HepG2 (cell line): ENCODE data around the gene CSE1L. TPM values are rescaled to one million over a fixed set of nuclear protein-coding genes. Genes with fewer than 3 reads are reported as not detected.

Source experiments
- DR1 ChIP-seq: sonication (generic); formaldehyde crosslinking; IDR thresholded peaks from 2 replicates; pipeline ENCODE4 v1.8.0; 2021; ENCODE audit warnings: mild to moderate bottlenecking, missing genetic modification reagents, inconsistent platforms
- NFKB2 ChIP-seq: sonication (generic); formaldehyde crosslinking; IDR thresholded peaks from 2 replicates; pipeline ENCODE4 v1.4.0; 2020; ENCODE audit warnings: missing genetic modification reagents, borderline replicate concordance
- RBM22 ChIP-seq: fragments of 200-400 bp; formaldehyde crosslinking; optimal IDR thresholded peaks from 2 replicates; pipeline ENCODE3; 2017; ENCODE audit warnings: mild to moderate bottlenecking, low read length, moderate library complexity
- ZFP36 ChIP-seq: fragments of 150-350 bp; IDR thresholded peaks from 2 replicates; pipeline ENCODE4 v1.6.1; 2018; ENCODE audit warnings: borderline replicate concordance, low read length, low read depth; ENCODE audit not compliant: partially characterized antibody
- ZNF296 ChIP-seq: sonication (generic); formaldehyde crosslinking; conservative IDR thresholded peaks from 2 replicates; pipeline ENCODE4 v1.5.0; 2020; ENCODE audit warnings: mild to moderate bottlenecking, missing genetic modification reagents
- polyA plus RNA-seq, 8 experiments: library from polyadenylated mRNA; depleted of rRNA in 3 of 8; stranded (reverse) in 7 of 8; unstranded in 1 of 8; fragments of >200 nt; fragmentation: Illumina TruSeq in 4 of 8; extraction: Trizol in 4 of 8; gene quantifications; 2 replicates each; pipeline versions ENCODE4 v1.2.1 to v1.2.3, GENCODE V29; 2011 to 2016; ENCODE audit warnings: low read depth in 4 of 8, missing spikeins in 1 of 8, mixed read lengths in 1 of 8; ENCODE audit not compliant: insufficient read depth in 1 of 8
- total RNA-seq, 5 experiments: library from RNA; depleted of rRNA; stranded (reverse); fragments of >200 nt; fragmentation: Illumina TruSeq; extraction: Trizol; gene quantifications; 2 replicates each; pipeline ENCODE4 v1.2.3, GENCODE V29; 2016; ENCODE audit warnings: low read depth in 1 of 5
- TF ChIP-seq, protein P1 (sequence below): sonication (generic); formaldehyde crosslinking; IDR thresholded peaks from 2 replicates; pipeline ENCODE4 v1.9.0; 2021; ENCODE audit warnings: missing genetic modification reagents, borderline replicate concordance
- TF ChIP-seq, protein P2 (sequence below): sonication (generic); formaldehyde crosslinking; IDR thresholded peaks from 2 replicates; pipeline ENCODE4 v1.8.1; 2023; ENCODE audit warnings: mild to moderate bottlenecking, moderate library complexity, missing genetic modification reagents
- TF ChIP-seq, protein P3 (sequence below): sonication (generic); formaldehyde crosslinking; IDR thresholded peaks from 2 replicates; pipeline ENCODE4 v1.5.0; 2020; ENCODE audit warnings: missing genetic modification reagents
- TF ChIP-seq, protein P4 (sequence below): sonication (generic); formaldehyde crosslinking; conservative IDR thresholded peaks from 2 replicates; pipeline ENCODE4 v1.8.1; 2023; ENCODE audit warnings: missing genetic modification reagents
- TF ChIP-seq, protein P5 (sequence below): sonication (generic); formaldehyde crosslinking; IDR thresholded peaks from 2 replicates; pipeline ENCODE4 v1.4.0; 2020; ENCODE audit warnings: missing genetic modification reagents

CSE1L gene
- total and polyA plus RNA-seq, 2 of the 13 experiments (the other 11 are each of a cell fraction or from before 2014, with no cell fraction given), result 56.9 to 258 TPM

DNA sequence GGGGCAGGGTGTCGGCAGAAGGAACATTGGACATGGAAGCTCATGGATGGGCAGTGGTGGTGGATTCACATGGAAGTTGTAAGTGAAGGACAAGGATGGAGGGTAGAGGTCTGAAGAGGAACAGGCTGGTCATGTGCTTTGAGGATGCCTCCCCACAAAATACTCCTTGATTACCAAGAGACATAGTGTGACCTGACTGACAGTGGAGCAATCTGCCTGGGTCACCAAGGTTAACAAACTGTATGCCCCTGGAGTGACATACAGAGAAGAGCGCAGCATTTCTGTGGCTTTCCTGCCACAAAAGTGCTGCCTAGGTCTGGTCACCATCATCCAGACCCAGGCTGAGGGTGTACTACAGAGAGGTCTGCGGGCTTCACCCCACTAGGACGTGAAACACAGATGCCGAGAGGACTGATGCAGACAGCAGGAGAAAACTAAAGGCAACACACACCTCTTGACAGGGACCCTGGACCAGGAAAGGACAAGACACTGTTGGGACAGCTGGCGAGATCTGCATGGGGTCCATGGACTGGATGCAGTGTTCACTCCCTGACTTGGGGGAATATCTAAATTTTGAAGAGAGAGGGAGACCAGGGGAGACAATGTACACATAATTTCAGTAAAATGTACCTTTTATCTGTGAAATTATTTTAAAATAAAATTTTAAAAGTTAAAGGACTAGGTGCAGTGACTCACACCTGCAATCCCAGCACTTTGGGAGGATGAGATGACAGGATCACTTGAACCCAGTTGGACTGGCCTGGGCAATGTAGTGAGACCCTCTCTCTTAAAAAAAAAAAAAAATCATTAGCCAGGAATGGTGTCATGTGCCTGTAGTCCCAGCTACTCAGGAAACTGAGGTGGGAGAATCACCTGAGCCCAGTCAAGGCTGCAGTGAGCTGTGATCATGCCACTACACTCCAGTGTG, 64.9 kb downstream of the CSE1L start (continued):
- TF ChIP-seq, protein P1, sequence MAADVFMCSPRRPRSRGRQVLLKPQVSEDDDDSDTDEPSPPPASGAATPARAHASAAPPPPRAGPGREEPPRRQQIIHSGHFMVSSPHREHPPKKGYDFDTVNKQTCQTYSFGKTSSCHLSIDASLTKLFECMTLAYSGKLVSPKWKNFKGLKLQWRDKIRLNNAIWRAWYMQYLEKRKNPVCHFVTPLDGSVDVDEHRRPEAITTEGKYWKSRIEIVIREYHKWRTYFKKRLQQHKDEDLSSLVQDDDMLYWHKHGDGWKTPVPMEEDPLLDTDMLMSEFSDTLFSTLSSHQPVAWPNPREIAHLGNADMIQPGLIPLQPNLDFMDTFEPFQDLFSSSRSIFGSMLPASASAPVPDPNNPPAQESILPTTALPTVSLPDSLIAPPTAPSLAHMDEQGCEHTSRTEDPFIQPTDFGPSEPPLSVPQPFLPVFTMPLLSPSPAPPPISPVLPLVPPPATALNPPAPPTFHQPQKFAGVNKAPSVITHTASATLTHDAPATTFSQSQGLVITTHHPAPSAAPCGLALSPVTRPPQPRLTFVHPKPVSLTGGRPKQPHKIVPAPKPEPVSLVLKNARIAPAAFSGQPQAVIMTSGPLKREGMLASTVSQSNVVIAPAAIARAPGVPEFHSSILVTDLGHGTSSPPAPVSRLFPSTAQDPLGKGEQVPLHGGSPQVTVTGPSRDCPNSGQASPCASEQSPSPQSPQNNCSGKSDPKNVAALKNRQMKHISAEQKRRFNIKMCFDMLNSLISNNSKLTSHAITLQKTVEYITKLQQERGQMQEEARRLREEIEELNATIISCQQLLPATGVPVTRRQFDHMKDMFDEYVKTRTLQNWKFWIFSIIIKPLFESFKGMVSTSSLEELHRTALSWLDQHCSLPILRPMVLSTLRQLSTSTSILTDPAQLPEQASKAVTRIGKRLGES (CRISPR knock-in tag), result no peak
- 0 out of 2 replicates have a peak, but pooled peaks have one; percentile 48 for TF ChIP-seq ZNF296
- peak; percentile 39; the same call in 1 of the 2 replicates for TF ChIP-seq NFKB2
- TF ChIP-seq, protein P2, sequence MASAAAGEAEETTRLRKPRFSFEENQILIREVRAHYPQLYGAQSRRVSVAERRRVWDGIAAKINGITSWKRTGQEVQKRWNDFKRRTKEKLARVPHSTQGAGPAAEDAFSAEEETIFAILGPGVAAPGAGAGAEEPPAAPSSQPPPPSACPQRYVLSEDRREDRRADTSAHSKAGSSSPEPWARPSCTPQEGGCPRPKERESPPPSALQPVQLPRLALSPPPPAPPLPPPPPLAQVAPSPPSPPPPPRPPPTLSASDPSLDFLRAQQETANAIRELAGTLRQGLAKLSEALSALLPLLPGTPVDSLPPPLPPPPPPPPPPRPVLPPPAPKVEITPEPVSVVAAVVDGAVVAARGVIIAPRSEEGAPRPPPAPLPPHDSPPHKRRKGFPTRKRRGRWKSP (CRISPR knock-in tag), result no peak
- TF ChIP-seq, protein P3, sequence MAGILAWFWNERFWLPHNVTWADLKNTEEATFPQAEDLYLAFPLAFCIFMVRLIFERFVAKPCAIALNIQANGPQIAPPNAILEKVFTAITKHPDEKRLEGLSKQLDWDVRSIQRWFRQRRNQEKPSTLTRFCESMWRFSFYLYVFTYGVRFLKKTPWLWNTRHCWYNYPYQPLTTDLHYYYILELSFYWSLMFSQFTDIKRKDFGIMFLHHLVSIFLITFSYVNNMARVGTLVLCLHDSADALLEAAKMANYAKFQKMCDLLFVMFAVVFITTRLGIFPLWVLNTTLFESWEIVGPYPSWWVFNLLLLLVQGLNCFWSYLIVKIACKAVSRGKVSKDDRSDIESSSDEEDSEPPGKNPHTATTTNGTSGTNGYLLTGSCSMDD (CRISPR knock-in tag), result no peak
- 0 out of 2 replicates have a peak, but pooled peaks have one; percentile 23 for TF ChIP-seq DR1 (CRISPR knock-in tag)
- no peak for TF ChIP-seq ZFP36
- TF ChIP-seq, protein P4, sequence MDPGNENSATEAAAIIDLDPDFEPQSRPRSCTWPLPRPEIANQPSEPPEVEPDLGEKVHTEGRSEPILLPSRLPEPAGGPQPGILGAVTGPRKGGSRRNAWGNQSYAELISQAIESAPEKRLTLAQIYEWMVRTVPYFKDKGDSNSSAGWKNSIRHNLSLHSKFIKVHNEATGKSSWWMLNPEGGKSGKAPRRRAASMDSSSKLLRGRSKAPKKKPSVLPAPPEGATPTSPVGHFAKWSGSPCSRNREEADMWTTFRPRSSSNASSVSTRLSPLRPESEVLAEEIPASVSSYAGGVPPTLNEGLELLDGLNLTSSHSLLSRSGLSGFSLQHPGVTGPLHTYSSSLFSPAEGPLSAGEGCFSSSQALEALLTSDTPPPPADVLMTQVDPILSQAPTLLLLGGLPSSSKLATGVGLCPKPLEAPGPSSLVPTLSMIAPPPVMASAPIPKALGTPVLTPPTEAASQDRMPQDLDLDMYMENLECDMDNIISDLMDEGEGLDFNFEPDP, result 0 out of 2 replicates have a peak, but pooled peaks have one; percentile 27
- TF ChIP-seq, protein P5, sequence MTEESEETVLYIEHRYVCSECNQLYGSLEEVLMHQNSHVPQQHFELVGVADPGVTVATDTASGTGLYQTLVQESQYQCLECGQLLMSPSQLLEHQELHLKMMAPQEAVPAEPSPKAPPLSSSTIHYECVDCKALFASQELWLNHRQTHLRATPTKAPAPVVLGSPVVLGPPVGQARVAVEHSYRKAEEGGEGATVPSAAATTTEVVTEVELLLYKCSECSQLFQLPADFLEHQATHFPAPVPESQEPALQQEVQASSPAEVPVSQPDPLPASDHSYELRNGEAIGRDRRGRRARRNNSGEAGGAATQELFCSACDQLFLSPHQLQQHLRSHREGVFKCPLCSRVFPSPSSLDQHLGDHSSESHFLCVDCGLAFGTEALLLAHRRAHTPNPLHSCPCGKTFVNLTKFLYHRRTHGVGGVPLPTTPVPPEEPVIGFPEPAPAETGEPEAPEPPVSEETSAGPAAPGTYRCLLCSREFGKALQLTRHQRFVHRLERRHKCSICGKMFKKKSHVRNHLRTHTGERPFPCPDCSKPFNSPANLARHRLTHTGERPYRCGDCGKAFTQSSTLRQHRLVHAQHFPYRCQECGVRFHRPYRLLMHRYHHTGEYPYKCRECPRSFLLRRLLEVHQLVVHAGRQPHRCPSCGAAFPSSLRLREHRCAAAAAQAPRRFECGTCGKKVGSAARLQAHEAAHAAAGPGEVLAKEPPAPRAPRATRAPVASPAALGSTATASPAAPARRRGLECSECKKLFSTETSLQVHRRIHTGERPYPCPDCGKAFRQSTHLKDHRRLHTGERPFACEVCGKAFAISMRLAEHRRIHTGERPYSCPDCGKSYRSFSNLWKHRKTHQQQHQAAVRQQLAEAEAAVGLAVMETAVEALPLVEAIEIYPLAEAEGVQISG (CRISPR knock-in tag), result 0 out of 2 replicates have a peak, but pooled peaks have one; percentile 12
- peak; percentile 97 for TF ChIP-seq RBM22
